GM23338 (cell line): Measurements from ENCODE around the gene EVA1B. TPM values are rescaled to one million over a fixed set of nuclear protein-coding genes. Genes with fewer than 3 reads are reported as not detected.

ENCODE experiments used
- ATAC-seq: fragments of 200-7000 bp; cut with Tn5 transposase; 3 replicates; pipeline ENCODE4 v1.9.1; 2020
- DNase-seq: peaks from one replicate; pipeline ENCODE4 v3.0.0-alpha.2; 2015; ENCODE audit warnings: low spot score
- H2AFZ ChIP-seq: fragments of 200-600 bp; sonication (generic); 2 replicates; pipeline ENCODE4 v1.8.0; 2016; ENCODE audit warnings: antibody characterized with exemption, mild to moderate bottlenecking, moderate library complexity
- H3F3A ChIP-seq: fragments of 200-600 bp; sonication (generic); replicated peaks from 2 replicates; pipeline ENCODE4 v1.8.0; 2017; ENCODE audit warnings: antibody characterized with exemption, mixed run types, low read depth
- H3K27ac ChIP-seq: fragments of 200-600 bp; sonication (generic); 2 replicates; pipeline ENCODE4 v1.6.1; 2016; ENCODE audit warnings: low read depth
- H3K27me3 ChIP-seq: fragments of 200-600 bp; sonication (generic); 2 replicates; pipeline ENCODE4 v1.8.0; 2016; ENCODE audit warnings: mild to moderate bottlenecking, mixed run types, moderate library complexity; ENCODE audit not compliant: insufficient read depth
- H3K36me3 ChIP-seq: fragments of 200-600 bp; sonication (generic); 2 replicates; pipeline ENCODE4 v1.8.0; 2016; ENCODE audit warnings: mild to moderate bottlenecking; ENCODE audit not compliant: insufficient read depth
- H3K4me1 ChIP-seq: fragments of 200-600 bp; sonication (generic); 2 replicates; pipeline ENCODE4 v1.8.0; 2016; ENCODE audit warnings: mild to moderate bottlenecking, moderate library complexity; ENCODE audit not compliant: insufficient read depth
- H3K4me2 ChIP-seq: fragments of 200-600 bp; sonication (generic); 2 replicates; pipeline ENCODE4 v1.7.1; 2017; ENCODE audit warnings: mixed run types
- H3K4me3 ChIP-seq: fragments of 200-600 bp; sonication (generic); 2 replicates; pipeline ENCODE4 v1.6.1; 2016; ENCODE audit warnings: mixed run types
- H3K79me2 ChIP-seq: fragments of 200-600 bp; sonication (generic); replicated peaks from 2 replicates; pipeline ENCODE4 v1.8.0; 2017; ENCODE audit warnings: mild to moderate bottlenecking; ENCODE audit not compliant: insufficient read depth
- H3K9me2 ChIP-seq: fragments of 200-600 bp; sonication (generic); 2 replicates; pipeline ENCODE4 v1.8.0; 2017; ENCODE audit not compliant: insufficient read depth
- H4K20me1 ChIP-seq: fragments of 200-600 bp; sonication (generic); replicated peaks from 2 replicates; pipeline ENCODE4 v1.8.0; 2017; ENCODE audit warnings: mild to moderate bottlenecking; ENCODE audit not compliant: insufficient read depth
- H3K27ac Mint-ChIP-seq: 2 replicates; pipeline ENCODE4 v1.8.0; 2020; ENCODE audit warnings: inconsistent platforms, mild to moderate bottlenecking, moderate library complexity, mixed read lengths
- H3K27me3 Mint-ChIP-seq: 3 replicates; pipeline ENCODE4 v1.8.0; 2022; ENCODE audit warnings: low read depth, mild to moderate bottlenecking, moderate library complexity, mixed read lengths, inconsistent platforms; ENCODE audit not compliant: insufficient read depth, poor library complexity
- H3K36me3 Mint-ChIP-seq: 3 replicates; pipeline ENCODE4 v1.8.0; 2021; ENCODE audit warnings: low read depth, mild to moderate bottlenecking, inconsistent platforms, moderate library complexity, mixed read lengths
- H3K4me1 Mint-ChIP-seq: 3 replicates; pipeline ENCODE4 v1.8.0; 2020; ENCODE audit warnings: mild to moderate bottlenecking, inconsistent platforms, mixed read lengths
- H3K4me3 Mint-ChIP-seq: 3 replicates; pipeline ENCODE4 v1.8.0; 2021; ENCODE audit warnings: moderate library complexity, mild to moderate bottlenecking, inconsistent platforms, mixed read lengths
- H3K9me3 Mint-ChIP-seq: 3 replicates; pipeline ENCODE4 v1.8.0; 2020; ENCODE audit warnings: moderate library complexity, mild to moderate bottlenecking, inconsistent platforms, mixed read lengths
- CREB1 ChIP-seq: fragments of 250-450 bp; sonication (Bioruptor Pico); IDR thresholded peaks from 2 replicates; pipeline ENCODE4 v1.5.0; 2020; ENCODE audit warnings: low read depth, mild to moderate bottlenecking, moderate library complexity
- EZH2 ChIP-seq: fragments of 200-600 bp; sonication (generic); IDR thresholded peaks from one replicate; pipeline ENCODE4 v1.8.0; 2017; ENCODE audit warnings: antibody characterized with exemption, mild to moderate bottlenecking, low read depth; ENCODE audit not compliant: unreplicated experiment
- EZH2phosphoT487 ChIP-seq: fragments of 200-600 bp; sonication (generic); IDR thresholded peaks from one replicate; pipeline ENCODE4 v1.8.1; 2018; ENCODE audit warnings: antibody characterized with exemption; ENCODE audit not compliant: unreplicated experiment
- JUNB ChIP-seq: IDR thresholded peaks from one replicate; pipeline ENCODE4 v1.6.1; 2016; ENCODE audit warnings: antibody characterized with exemption; ENCODE audit not compliant: unreplicated experiment
- NANOG ChIP-seq: IDR thresholded peaks from 2 replicates; pipeline ENCODE4 v1.6.1; 2016; ENCODE audit warnings: antibody characterized with exemption, borderline replicate concordance
- POLR2AphosphoS5 ChIP-seq: IDR thresholded peaks from 2 replicates; pipeline ENCODE4 v1.6.1; 2016; ENCODE audit warnings: antibody characterized with exemption, low read depth
- REST ChIP-seq: IDR thresholded peaks from one replicate; pipeline ENCODE4 v1.6.1; 2018; ENCODE audit warnings: antibody characterized with exemption; ENCODE audit not compliant: unreplicated experiment
- STAT1 ChIP-seq: IDR thresholded peaks from one replicate; pipeline ENCODE4 v1.6.1; 2016; ENCODE audit warnings: antibody characterized with exemption; ENCODE audit not compliant: unreplicated experiment
- ZNF114 ChIP-seq: fragments of 250-450 bp; sonication (Bioruptor Pico); IDR thresholded peaks from 2 replicates; pipeline ENCODE4 v1.5.0; 2020; ENCODE audit warnings: mild to moderate bottlenecking, moderate library complexity
- ZNF331 ChIP-seq: fragments of 250-450 bp; sonication (Bioruptor Pico); IDR thresholded peaks from 2 replicates; pipeline ENCODE4 v1.5.0; 2020; ENCODE audit warnings: low read depth, mild to moderate bottlenecking, moderate library complexity
- polyA plus RNA-seq: library from polyadenylated mRNA; unstranded; fragments of >200 nt; fragmentation: Nextera tagmentation; extraction: Ambion mirVana; gene quantifications from 2 replicates; pipeline ENCODE4 v1.2.1, GENCODE V29; 2016
- total RNA-seq: library from RNA; depleted of rRNA; stranded (reverse); fragments of >200 nt; shearing (Covaris generic); gene quantifications from 2 replicates; pipeline ENCODE4 v1.2.3, GENCODE V29; 2014
- TF ChIP-seq, protein P1 (sequence below): fragments of 250-450 bp; sonication (Bioruptor Pico); IDR thresholded peaks from 2 replicates; pipeline ENCODE4 v1.5.0; 2020; ENCODE audit warnings: mild to moderate bottlenecking, moderate library complexity
- TF ChIP-seq, protein P2 (sequence below), 2 experiments: fragments of 200-600 bp in 1 of 2; sonication (generic) in 1 of 2; conservative IDR thresholded peaks; 2 replicates each; pipeline versions ENCODE4 v1.5.1 to v1.6.1; 2016 to 2017; ENCODE audit warnings: antibody characterized with exemption in 2 of 2, low read depth in 2 of 2, mild to moderate bottlenecking in 2 of 2, moderate library complexity in 1 of 2
- TF ChIP-seq, protein P3 (sequence below): IDR thresholded peaks from 2 replicates; pipeline ENCODE4 v1.6.1; 2016; ENCODE audit warnings: antibody characterized with exemption

EVA1B gene
- total and polyA plus RNA-seq, 2 experiments from 2014 or later: 9.2 to 27.3 TPM

DNA sequence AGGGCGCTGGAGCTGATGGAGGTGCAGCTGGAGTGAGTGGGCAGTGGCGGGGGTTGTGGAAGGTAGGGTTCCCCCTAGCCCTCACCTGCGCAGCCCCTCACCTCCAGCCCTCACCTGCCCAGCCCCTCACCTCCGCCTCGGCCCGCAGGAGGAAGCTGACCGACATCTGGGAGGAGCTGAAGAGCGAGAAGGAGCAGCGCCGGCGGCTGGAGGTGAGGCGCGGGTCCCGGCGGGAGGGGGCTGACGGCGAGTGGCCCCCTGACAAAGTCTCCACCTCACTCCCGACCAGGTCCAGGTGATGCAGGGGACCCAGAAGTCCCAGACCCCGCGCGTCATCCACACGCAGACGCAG, 2.7 kb downstream of the EVA1B start (continued):
- TF ChIP-seq JUNB (no peak), EZH2phosphoT487 (no peak), ZNF331 (CRISPR knock-in tag) (no peak), STAT1 (no peak)
- TF ChIP-seq, protein P1, sequence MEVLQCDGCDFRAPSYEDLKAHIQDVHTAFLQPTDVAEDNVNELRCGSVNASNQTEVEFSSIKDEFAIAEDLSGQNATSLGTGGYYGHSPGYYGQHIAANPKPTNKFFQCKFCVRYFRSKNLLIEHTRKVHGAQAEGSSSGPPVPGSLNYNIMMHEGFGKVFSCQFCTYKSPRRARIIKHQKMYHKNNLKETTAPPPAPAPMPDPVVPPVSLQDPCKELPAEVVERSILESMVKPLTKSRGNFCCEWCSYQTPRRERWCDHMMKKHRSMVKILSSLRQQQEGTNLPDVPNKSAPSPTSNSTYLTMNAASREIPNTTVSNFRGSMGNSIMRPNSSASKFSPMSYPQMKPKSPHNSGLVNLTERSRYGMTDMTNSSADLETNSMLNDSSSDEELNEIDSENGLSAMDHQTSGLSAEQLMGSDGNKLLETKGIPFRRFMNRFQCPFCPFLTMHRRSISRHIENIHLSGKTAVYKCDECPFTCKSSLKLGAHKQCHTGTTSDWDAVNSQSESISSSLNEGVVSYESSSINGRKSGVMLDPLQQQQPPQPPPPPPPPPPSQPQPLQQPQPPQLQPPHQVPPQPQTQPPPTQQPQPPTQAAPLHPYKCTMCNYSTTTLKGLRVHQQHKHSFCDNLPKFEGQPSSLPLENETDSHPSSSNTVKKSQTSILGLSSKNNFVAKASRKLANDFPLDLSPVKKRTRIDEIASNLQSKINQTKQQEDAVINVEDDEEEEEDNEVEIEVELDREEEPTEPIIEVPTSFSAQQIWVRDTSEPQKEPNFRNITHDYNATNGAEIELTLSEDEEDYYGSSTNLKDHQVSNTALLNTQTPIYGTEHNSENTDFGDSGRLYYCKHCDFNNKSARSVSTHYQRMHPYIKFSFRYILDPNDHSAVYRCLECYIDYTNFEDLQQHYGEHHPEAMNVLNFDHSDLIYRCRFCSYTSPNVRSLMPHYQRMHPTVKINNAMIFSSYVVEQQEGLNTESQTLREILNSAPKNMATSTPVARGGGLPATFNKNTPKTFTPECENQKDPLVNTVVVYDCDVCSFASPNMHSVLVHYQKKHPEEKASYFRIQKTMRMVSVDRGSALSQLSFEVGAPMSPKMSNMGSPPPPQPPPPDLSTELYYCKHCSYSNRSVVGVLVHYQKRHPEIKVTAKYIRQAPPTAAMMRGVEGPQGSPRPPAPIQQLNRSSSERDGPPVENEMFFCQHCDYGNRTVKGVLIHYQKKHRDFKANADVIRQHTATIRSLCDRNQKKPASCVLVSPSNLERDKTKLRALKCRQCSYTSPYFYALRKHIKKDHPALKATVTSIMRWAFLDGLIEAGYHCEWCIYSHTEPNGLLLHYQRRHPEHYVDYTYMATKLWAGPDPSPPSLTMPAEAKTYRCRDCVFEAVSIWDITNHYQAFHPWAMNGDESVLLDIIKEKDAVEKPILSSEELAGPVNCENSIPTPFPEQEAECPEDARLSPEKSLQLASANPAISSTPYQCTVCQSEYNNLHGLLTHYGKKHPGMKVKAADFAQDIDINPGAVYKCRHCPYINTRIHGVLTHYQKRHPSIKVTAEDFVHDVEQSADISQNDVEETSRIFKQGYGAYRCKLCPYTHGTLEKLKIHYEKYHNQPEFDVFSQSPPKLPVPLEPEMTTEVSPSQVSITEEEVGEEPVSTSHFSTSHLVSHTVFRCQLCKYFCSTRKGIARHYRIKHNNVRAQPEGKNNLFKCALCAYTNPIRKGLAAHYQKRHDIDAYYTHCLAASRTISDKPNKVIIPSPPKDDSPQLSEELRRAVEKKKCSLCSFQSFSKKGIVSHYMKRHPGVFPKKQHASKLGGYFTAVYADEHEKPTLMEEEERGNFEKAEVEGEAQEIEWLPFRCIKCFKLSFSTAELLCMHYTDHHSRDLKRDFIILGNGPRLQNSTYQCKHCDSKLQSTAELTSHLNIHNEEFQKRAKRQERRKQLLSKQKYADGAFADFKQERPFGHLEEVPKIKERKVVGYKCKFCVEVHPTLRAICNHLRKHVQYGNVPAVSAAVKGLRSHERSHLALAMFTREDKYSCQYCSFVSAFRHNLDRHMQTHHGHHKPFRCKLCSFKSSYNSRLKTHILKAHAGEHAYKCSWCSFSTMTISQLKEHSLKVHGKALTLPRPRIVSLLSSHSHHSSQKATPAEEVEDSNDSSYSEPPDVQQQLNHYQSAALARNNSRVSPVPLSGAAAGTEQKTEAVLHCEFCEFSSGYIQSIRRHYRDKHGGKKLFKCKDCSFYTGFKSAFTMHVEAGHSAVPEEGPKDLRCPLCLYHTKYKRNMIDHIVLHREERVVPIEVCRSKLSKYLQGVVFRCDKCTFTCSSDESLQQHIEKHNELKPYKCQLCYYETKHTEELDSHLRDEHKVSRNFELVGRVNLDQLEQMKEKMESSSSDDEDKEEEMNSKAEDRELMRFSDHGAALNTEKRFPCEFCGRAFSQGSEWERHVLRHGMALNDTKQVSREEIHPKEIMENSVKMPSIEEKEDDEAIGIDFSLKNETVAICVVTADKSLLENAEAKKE: no peak

GRCh38 chr1:36320291-36320761, 3.1 kb downstream of the EVA1B start:
- H3K4me1 Mint-ChIP-seq: peaks cover 15% of the 10 kb centered on the region
- DNase-seq: peak; percentile 36
- H3K4me3 ChIP-seq: peak overlapping the region; percentile 88
- TF ChIP-seq EZH2 (no peak), REST (no peak), ZNF114 (no peak), CREB1 (CRISPR knock-in tag) (no peak), POLR2AphosphoS5 (no peak), EZH2phosphoT487 (no peak), NANOG (no peak)
- TF ChIP-seq, protein P2, sequence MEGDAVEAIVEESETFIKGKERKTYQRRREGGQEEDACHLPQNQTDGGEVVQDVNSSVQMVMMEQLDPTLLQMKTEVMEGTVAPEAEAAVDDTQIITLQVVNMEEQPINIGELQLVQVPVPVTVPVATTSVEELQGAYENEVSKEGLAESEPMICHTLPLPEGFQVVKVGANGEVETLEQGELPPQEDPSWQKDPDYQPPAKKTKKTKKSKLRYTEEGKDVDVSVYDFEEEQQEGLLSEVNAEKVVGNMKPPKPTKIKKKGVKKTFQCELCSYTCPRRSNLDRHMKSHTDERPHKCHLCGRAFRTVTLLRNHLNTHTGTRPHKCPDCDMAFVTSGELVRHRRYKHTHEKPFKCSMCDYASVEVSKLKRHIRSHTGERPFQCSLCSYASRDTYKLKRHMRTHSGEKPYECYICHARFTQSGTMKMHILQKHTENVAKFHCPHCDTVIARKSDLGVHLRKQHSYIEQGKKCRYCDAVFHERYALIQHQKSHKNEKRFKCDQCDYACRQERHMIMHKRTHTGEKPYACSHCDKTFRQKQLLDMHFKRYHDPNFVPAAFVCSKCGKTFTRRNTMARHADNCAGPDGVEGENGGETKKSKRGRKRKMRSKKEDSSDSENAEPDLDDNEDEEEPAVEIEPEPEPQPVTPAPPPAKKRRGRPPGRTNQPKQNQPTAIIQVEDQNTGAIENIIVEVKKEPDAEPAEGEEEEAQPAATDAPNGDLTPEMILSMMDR (conservative IDR thresholded peaks at IDR 0.05; ENCODE audit: low read depth in 2 of 2): no peak
- TF ChIP-seq, protein P3, sequence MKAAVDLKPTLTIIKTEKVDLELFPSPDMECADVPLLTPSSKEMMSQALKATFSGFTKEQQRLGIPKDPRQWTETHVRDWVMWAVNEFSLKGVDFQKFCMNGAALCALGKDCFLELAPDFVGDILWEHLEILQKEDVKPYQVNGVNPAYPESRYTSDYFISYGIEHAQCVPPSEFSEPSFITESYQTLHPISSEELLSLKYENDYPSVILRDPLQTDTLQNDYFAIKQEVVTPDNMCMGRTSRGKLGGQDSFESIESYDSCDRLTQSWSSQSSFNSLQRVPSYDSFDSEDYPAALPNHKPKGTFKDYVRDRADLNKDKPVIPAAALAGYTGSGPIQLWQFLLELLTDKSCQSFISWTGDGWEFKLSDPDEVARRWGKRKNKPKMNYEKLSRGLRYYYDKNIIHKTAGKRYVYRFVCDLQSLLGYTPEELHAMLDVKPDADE: no peak

More at GRCh38 chr1:36320291-36320761, 3.1 kb downstream of the EVA1B start:
- Histone ChIP-seq H2AFZ (peak overlapping the region; percentile 83; the same call in 1 of the 2 replicates), H4K20me1 (no peaks in the 10 kb centered on the region), H3K27me3 (peaks cover 47% of the 10 kb centered on the region), H3F3A (peaks cover 22% of the 10 kb centered on the region), H3K4me1 (peaks cover 18% of the 10 kb centered on the region), H3K36me3 (no peaks in the 10 kb centered on the region), H3K27ac (peak overlapping the region; percentile 90; the same call in 1 of the 2 replicates), H3K79me2 (no peaks in the 10 kb centered on the region), H3K9me2 (no peaks in the 10 kb centered on the region; the same call in 1 of the 2 replicates), H3K4me2 (peak overlapping the region; percentile 94)
- ATAC-seq: no peak
- H3K9me3 Mint-ChIP-seq: no peaks in the 10 kb centered on the region
- peak overlapping the region; percentile 80 for H3K4me3 Mint-ChIP-seq
- H3K27ac Mint-ChIP-seq: peak overlapping the region; percentile 54
- peaks cover 35% of the 10 kb centered on the region for H3K27me3 Mint-ChIP-seq
- no peaks in the 10 kb centered on the region; the same call in 1 of the 3 replicates for H3K36me3 Mint-ChIP-seq
